ENCODE measurements around the gene ASCL5.

GRCh38 chr1:201064806-201065205 is 62.2 kb downstream of the ASCL5 start:
- TF ChIP-seq MAX (IDR thresholded peaks at IDR 0.05) (no peak), EP300 (IDR thresholded peaks at IDR 0.05; ENCODE audit: borderline replicate concordance) (no peak), REST (IDR thresholded peaks at IDR 0.05; ENCODE audit: low read depth) (no peak), YY1 (IDR thresholded peaks at IDR 0.05; ENCODE audit: low read depth) (no peak), CEBPB (IDR thresholded peaks at IDR 0.05) (no peak), FOXM1 (IDR thresholded peaks at IDR 0.05; ENCODE audit: borderline replicate concordance, low read depth) (no peak), CREB1 (IDR thresholded peaks at IDR 0.05; ENCODE audit: low read depth) (no peak), TEAD4 (IDR thresholded peaks at IDR 0.05) (no peak), TCF12 (IDR thresholded peaks at IDR 0.05; ENCODE audit: low read depth) (no peak), RAD21 (IDR thresholded peaks at IDR 0.05; ENCODE audit: low read depth) (no peak), ZBTB7A (IDR thresholded peaks at IDR 0.05; ENCODE audit: low read depth) (no peak)
